K562 (cell line): ENCODE measurements around the gene NFATC2. TPM values are rescaled to one million over a fixed set of nuclear protein-coding genes. Genes with fewer than 3 reads are reported as not detected.

Experiments
- ATAC-seq: fragments of 200-7000 bp; cut with Tn5 transposase; 3 replicates; pipeline ENCODE4 v1.9.1; 2020; ENCODE audit warnings: moderate library complexity
- BruUV-seq: library from RNA; stranded (reverse); fragments of 400-500 nt; replicated peaks from 2 replicates; lab custom pipeline; 2021; lab: Mats Ljungman, UMichigan
- CTCF ChIA-PET: fragments of 300-600 bp; formaldehyde crosslinking; extraction: SDS; loops from one replicate; lab custom pipeline; 2021; ENCODE audit warnings: low intra/inter-chr PET ratio; lab: Yijun Ruan, JAX
- POLR2A ChIA-PET: fragments of 300-600, 350-650 bp; sonication (Branson Sonifier 250); formaldehyde crosslinking; extraction: SDS; loops from one replicate; lab custom pipeline; 2021; ENCODE audit warnings: antibody characterized with exemption, inconsistent platforms; lab: Yijun Ruan, JAX
- DNase-seq, 4 experiments: peaks; one replicate each; pipeline versions ENCODE4 v3.0.0 to v3.0.0-alpha.2; 2011 to 2018; ENCODE audit warnings: low spot score in 3 of 4, mixed read lengths in 3 of 4; ENCODE audit errors: extremely low read depth in 1 of 4
- FAIRE-seq: peaks from 2 replicates; lab custom pipeline; 2011; peaks lifted over from hg19 to GRCh38; lab: Jason Lieb, UNC
- H2AFZ ChIP-seq: 2 replicates; pipeline ENCODE4 v1.6.0; 2011; ENCODE audit warnings: low read depth, low read length, control low read depth, inconsistent platforms
- H3K27ac ChIP-seq: fragments of 200-600 bp; 3 replicates; pipeline ENCODE4 v1.8.0; 2011; ENCODE audit warnings: low read depth, mild to moderate bottlenecking, control low read depth, inconsistent platforms, low read length, moderate library complexity, mixed read lengths; ENCODE audit errors: extremely low read depth
- H3K27me3 ChIP-seq, 2 experiments: fragments of 300-600 bp in 1 of 2; 2 replicates in 1 of 2; 3 replicates in 1 of 2; pipeline versions ENCODE4 v1.6.0 to v1.8.0; 2011; ENCODE audit warnings: inconsistent platforms in 2 of 2, low read length in 2 of 2, mild to moderate bottlenecking in 1 of 2, mixed read lengths in 1 of 2, moderate library complexity in 1 of 2; ENCODE audit not compliant: control insufficient read depth in 2 of 2, insufficient read depth in 2 of 2
- H3K36me3 ChIP-seq: fragments of 300-600 bp; 3 replicates; pipeline ENCODE4 v1.8.0; 2011; ENCODE audit warnings: mild to moderate bottlenecking, low read length, inconsistent platforms; ENCODE audit not compliant: control insufficient read depth, insufficient read depth
- H3K4me1 ChIP-seq, 2 experiments: fragments of 200-600 bp in 1 of 2; replicated peaks in 1 of 2; 2 replicates in 1 of 2; 3 replicates in 1 of 2; pipeline versions ENCODE4 v1.5.1 to v1.8.0; 2011; ENCODE audit warnings: inconsistent platforms in 2 of 2, low read length in 2 of 2, mild to moderate bottlenecking in 1 of 2, mixed read lengths in 1 of 2, moderate library complexity in 1 of 2; ENCODE audit not compliant: control insufficient read depth in 2 of 2, insufficient read depth in 2 of 2
- H3K4me2 ChIP-seq: 2 replicates; pipeline ENCODE4 v1.6.1; 2011; ENCODE audit warnings: low read length, control low read depth, inconsistent platforms, mixed read lengths; ENCODE audit not compliant: insufficient read depth
- H3K4me3 ChIP-seq: fragments of 200-600 bp; sonication (generic), shearing (Covaris generic); 2 replicates; pipeline ENCODE4 v1.5.1; 2016; ENCODE audit warnings: control low read depth, inconsistent platforms
- H3K79me2 ChIP-seq: fragments of 200-600 bp; 3 replicates; pipeline ENCODE4 v1.8.0; 2011; ENCODE audit warnings: low read length, inconsistent platforms; ENCODE audit not compliant: control insufficient read depth, insufficient read depth
- H3K9ac ChIP-seq, 2 experiments: 2 replicates each; pipeline versions ENCODE4 v1.6.0 to v1.6.1; 2011; ENCODE audit warnings: low read depth in 2 of 2, low read length in 2 of 2, control low read depth in 1 of 2, inconsistent platforms in 1 of 2, mild to moderate bottlenecking in 1 of 2, mixed read lengths in 1 of 2; ENCODE audit not compliant: insufficient read depth in 1 of 2
- H3K9me1 ChIP-seq: one replicate; pipeline ENCODE4 v1.6.0; 2011; ENCODE audit warnings: inconsistent platforms, mild to moderate bottlenecking, low read length, moderate library complexity; ENCODE audit not compliant: control insufficient read depth, insufficient read depth
- H3K9me3 ChIP-seq: replicated peaks from 2 replicates; pipeline ENCODE4 v1.5.1; 2011; ENCODE audit warnings: low read depth, low read length, inconsistent platforms; ENCODE audit not compliant: control insufficient read depth, insufficient read depth
- H4K20me1 ChIP-seq: replicated peaks from 2 replicates; pipeline ENCODE4 v1.6.1; 2011; ENCODE audit warnings: low read length, inconsistent platforms, mixed read lengths; ENCODE audit not compliant: control insufficient read depth, insufficient read depth
- ASH1L ChIP-seq: fragments of 450-650 bp; IDR thresholded peaks from 2 replicates; pipeline ENCODE4 v1.6.1; 2018; ENCODE audit warnings: borderline replicate concordance, mild to moderate bottlenecking, low read depth; ENCODE audit not compliant: partially characterized antibody
- POLR2AphosphoS2 ChIP-seq: IDR thresholded peaks from 2 replicates; pipeline ENCODE4 v1.6.1; 2012; ENCODE audit warnings: low read length, improper control_type of control experiment
- SRF ChIP-seq, 2 experiments: fragments of 250-450, 450-650 bp in 1 of 2; sonication (Bioruptor Pico) in 1 of 2; sonication (generic) in 1 of 2; formaldehyde crosslinking; IDR thresholded peaks; 2 replicates each; pipeline versions ENCODE4 v1.5.0 to v1.5.1; 2020 to 2022; ENCODE audit warnings: mild to moderate bottlenecking in 1 of 2, missing genetic modification reagents in 1 of 2
- ZNF551 ChIP-seq: fragments of 250-450 bp; sonication (Bioruptor Pico); IDR thresholded peaks from 2 replicates; pipeline ENCODE4 v1.5.0; 2021; ENCODE audit warnings: mild to moderate bottlenecking, moderate library complexity
- WGBS: fragments of 100-300 bp; shearing (Covaris generic); methylation state at CpG from one replicate; pipeline ENCODE4 v1.1.6; 2016; ENCODE audit warnings: low coverage, mixed read lengths; ENCODE audit not compliant: insufficient coverage; ENCODE audit errors: missing lambda C conversion rate; 5-methylcytosine and 5-hydroxymethylcytosine counted together
- in situ Hi-C: fragments of 300-500 bp; cut with MboI; formaldehyde crosslinking; loops from 4 replicates; pipeline ENCODE4 v1.15.0; 2018; ENCODE audit warnings: inconsistent platforms, mixed read lengths
- intact Hi-C: fragments of 100-400 bp; cut with micrococcal nuclease; formaldehyde crosslinking; loops from 2 replicates; pipeline ENCODE4 v1.14.2; 2022
- polyA plus RNA-seq, 8 experiments: library from polyadenylated mRNA; depleted of rRNA in 4 of 8; stranded (reverse) in 5 of 8; unstranded in 3 of 8; fragments of >200 nt; fragmentation: Nextera tagmentation in 2 of 8; fragmentation: Illumina TruSeq in 1 of 8; extraction: Ambion mirVana in 2 of 8; extraction: Trizol in 1 of 8; gene quantifications; 2 replicates each; pipeline versions ENCODE4 v1.2.1 to v1.2.3, GENCODE V29; 2011 to 2014; ENCODE audit warnings: inconsistent platforms in 1 of 8, missing spikeins in 1 of 8
- total RNA-seq, 7 experiments: library from RNA; depleted of rRNA in 6 of 7; stranded (reverse); fragments of >200 nt in 6 of 7; fragmentation: Illumina TruSeq in 2 of 7; extraction: Trizol in 2 of 7; gene quantifications; 2 replicates each; pipeline versions ENCODE4 v1.2.1 to v1.2.3, GENCODE V29; 2011 to 2021; ENCODE audit warnings: low replicate concordance in 1 of 7

Gene NFATC2
- total and polyA plus RNA-seq, 9 of the 15 experiments (the other 6 are each of a cell fraction or from before 2014, with no cell fraction given) = 1.9 to 11.2 (median 3.0) TPM

DNA sequence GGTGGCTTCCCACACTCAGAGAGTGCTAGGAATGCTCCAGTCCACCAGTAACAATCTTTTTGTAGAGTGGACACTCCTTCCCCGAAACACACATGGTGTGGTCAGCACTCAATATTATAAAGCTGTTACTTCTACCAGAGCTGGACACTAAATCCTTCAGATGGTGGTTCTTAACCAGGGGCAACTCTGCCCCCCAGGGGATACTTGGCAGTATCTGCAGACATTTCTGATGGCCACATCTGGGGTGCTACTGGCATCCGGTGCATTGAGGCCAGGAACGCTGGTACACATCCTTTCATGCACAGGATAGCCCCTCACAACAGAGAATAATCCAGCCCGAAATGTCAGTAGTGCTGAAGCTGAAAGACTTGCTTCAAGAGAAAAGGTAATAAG is 124.4 kb downstream of the NFATC2 start:
- Histone ChIP-seq H3K9ac (no peak overlapping the region), H3K9me1 (no peaks in the 10 kb centered on the region), H3K36me3 (peaks cover 19% of the 10 kb centered on the region; the same call in 2 of the 3 replicates), H4K20me1 (no peaks in the 10 kb centered on the region), H3K4me1 (0 out of 5 replicates have a peak, but pooled peaks cover 0 to under 1% of the 10 kb centered on the region in 2 experiments), H3K27ac (no peak overlapping the region), H3K9me3 (no peaks in the 10 kb centered on the region), H2AFZ (no peak overlapping the region), H3K27me3 (no peaks in the 10 kb centered on the region), H3K4me2 (no peak overlapping the region), H3K4me3 (no peak overlapping the region), H3K79me2 (no peaks in the 10 kb centered on the region)
- no peak for DNase-seq
- TF ChIP-seq ASH1L = no peak
- TF ChIP-seq ZNF551 (CRISPR knock-in tag) = no peak
- no peak for TF ChIP-seq SRF (CRISPR knock-in tag; IDR thresholded peaks at IDR 0.05)
- TF ChIP-seq POLR2AphosphoS2 = no peak
- in situ Hi-C loops (no loop called here), intact Hi-C loops (no loop called here)
- POLR2A ChIA-PET = interaction anchor here (0.7 to 0.8 kb wide), 2 partner anchors 63 to 442 kb away, joined by 3 to 4 read pairs; no protein-coding TSS in a partner anchor
- ATAC-seq = no peak
- no TSS peak for BruUV-seq
- WGBS = 80% methylated on average over 3 of the region's 4 CpGs
- no peak for FAIRE-seq
- CTCF ChIA-PET = no interaction called here
